ENCODE data around the gene RASA3.

- TF ChIP-seq EZH2 (IDR thresholded peaks at IDR 0.05; ENCODE audit: borderline replicate concordance, low read depth, low read length, severe bottlenecking) (no peak), CTCF (IDR thresholded peaks at IDR 0.05; ENCODE audit: borderline replicate concordance, extremely low read depth, low read length, poor library complexity, severe bottlenecking) (no peak)
These were observed 43.6 kb downstream of the RASA3 start for GRCh38 chr13:114088863-114089262.

All from DND-41 (cell line).